Natural killer cell treated with Interleukin-12 subunit alpha and Interleukin-12 subunit beta and Interleukin-15 and Interleukin-18, amount 100 ng/mL, for 72 hours (primary cell): Measurements from ENCODE around the gene HMCN1. TPM values are rescaled to one million over a fixed set of nuclear protein-coding genes. Genes with fewer than 3 reads are reported as not detected.
A peak's percentile ranks its signal among the peaks of the same experiment; 100 is the strongest.

Source experiments
- ATAC-seq, 2 donors: fragments of 150-1000 bp; cut with Tn5 transposase in 1 of 2; sonication (Bioruptor Pico), chemical (Tn5 transposase) in 1 of 2; 2 replicates each; pipeline ENCODE4 v1.10.0; 2021
- DNase-seq: peaks from one replicate; pipeline ENCODE4 v3.0.0; 2022; ENCODE audit warnings: low spot score
- H3K27ac Mint-ChIP-seq, 2 donors: 1 replicate in 1 of 2; 2 replicates in 1 of 2; pipeline ENCODE4 v1.8.0; 2022; ENCODE audit warnings: mixed read lengths in 2 of 2, mild to moderate bottlenecking in 1 of 2, moderate library complexity in 1 of 2
- H3K27me3 Mint-ChIP-seq, 2 donors: 1 replicate in 1 of 2; 2 replicates in 1 of 2; pipeline ENCODE4 v1.8.0; 2022; ENCODE audit warnings: mixed read lengths in 2 of 2
- H3K36me3 Mint-ChIP-seq: one replicate; pipeline ENCODE4 v1.8.0; 2022; ENCODE audit warnings: mixed read lengths
- H3K4me1 Mint-ChIP-seq, 2 donors: 1 replicate in 1 of 2; 2 replicates in 1 of 2; pipeline ENCODE4 v1.8.0; 2022; ENCODE audit warnings: low read depth in 2 of 2, mixed read lengths in 2 of 2, mild to moderate bottlenecking in 1 of 2
- H3K4me3 Mint-ChIP-seq: one replicate; pipeline ENCODE4 v1.8.0; 2022; ENCODE audit warnings: mixed read lengths
- H3K9me3 Mint-ChIP-seq: 2 replicates; pipeline ENCODE4 v1.8.0; 2022; ENCODE audit warnings: mixed read lengths
- total RNA-seq, 2 donors: library from RNA; stranded (reverse); gene quantifications; one replicate each; pipeline ENCODE4 v1.2.3, GENCODE V29; 2022

Gene HMCN1
- total RNA-seq, 2 donors from 2014 or later: 1.1 to 1.4 TPM

DNA sequence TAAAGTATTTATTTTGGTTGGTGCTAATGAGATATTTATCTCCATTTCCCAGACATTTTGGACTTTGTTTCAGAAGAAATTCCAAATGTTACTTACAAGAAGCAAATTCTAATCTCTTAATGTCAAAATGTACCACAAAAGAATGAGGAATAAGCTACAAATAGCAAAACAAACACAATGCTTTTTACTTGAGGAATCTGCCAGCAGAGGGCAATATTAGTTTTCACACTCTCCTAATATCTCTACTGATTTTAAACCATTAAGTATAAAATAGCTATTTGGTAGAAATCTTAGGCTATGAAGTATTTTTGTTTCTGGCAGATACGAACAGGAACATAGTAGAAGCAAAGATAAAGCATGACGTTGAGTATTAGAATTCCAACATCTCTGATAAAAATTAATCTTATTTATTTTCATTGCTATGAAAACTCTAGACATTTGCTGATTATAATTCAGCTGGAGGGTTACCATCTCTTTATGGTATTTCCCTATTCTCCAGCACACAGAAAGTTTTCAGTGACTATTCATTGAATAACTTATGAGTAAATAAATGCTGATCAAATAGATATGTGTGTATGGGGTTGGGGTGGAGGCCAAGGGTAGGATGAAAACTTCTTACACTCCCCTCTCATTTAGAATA is 13.4 kb upstream of the HMCN1 start:
- ATAC-seq: no peak
- H3K36me3 Mint-ChIP-seq: no peaks in the 10 kb centered on the region

GRCh38 chr1:185721553-185721952 is 12.6 kb upstream of the HMCN1 start:
- no peaks in the 10 kb centered on the region for H3K36me3 Mint-ChIP-seq
- DNase-seq (no peak), ATAC-seq (no peak)
- H3K27ac Mint-ChIP-seq: no peak overlapping the region
- H3K27me3 Mint-ChIP-seq: peaks cover 25 to 30% of the 10 kb centered on the region in 2 donors
- H3K9me3 Mint-ChIP-seq: no peaks in the 10 kb centered on the region
- H3K4me3 Mint-ChIP-seq: no peak overlapping the region
- H3K4me1 Mint-ChIP-seq: no peaks in the 10 kb centered on the region

More for the DNA sequence above, 13.4 kb upstream of the HMCN1 start:
- Mint-ChIP-seq H3K4me3 (no peak overlapping the region), H3K9me3 (peaks cover 3% of the 10 kb centered on the region), H3K4me1 (peaks cover 0 to 3% of the 10 kb centered on the region in 2 donors), H3K27ac (no peak overlapping the region), H3K27me3 (peaks cover 29 to 37% of the 10 kb centered on the region in 2 donors)
- DNase-seq: no peak

GRCh38 chr1:185722098-185722497 is 12.1 kb upstream of the HMCN1 start:
- DNase-seq (no peak), ATAC-seq (no peak)
- Mint-ChIP-seq H3K27me3 (peaks cover 25 to 30% of the 10 kb centered on the region in 2 donors), H3K4me1 (no peaks in the 10 kb centered on the region), H3K9me3 (no peaks in the 10 kb centered on the region), H3K36me3 (no peaks in the 10 kb centered on the region), H3K27ac (no peak overlapping the region), H3K4me3 (no peak overlapping the region)

DNA sequence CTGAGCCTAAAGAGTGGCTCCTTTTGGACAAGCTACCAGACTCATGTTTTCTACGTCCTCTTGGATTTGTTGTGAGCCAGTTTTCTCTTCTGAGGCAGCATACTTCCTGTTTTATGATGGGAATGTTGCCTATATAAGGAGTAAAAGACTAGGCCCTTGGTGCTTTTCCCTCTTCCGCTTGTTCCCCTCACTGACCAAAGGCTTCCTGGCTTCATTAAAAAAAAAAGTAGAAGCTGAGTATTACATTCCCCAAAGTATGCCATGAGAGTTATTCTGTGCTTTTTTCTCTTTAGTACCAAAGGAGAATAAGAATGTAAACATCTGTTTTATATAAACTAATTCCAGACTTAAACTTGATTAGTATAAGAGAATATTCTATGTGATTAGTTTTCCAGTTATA is 6.5 kb upstream of the HMCN1 start:
- Mint-ChIP-seq H3K27ac (no peak overlapping the region), H3K4me1 (no peaks in the 10 kb centered on the region)
- no peak for ATAC-seq

GRCh38 chr1:185731446-185731845 is 2.7 kb upstream of the HMCN1 start:
- H3K9me3 Mint-ChIP-seq: peaks cover 6% of the 10 kb centered on the region
- peaks cover 44 to 58% of the 10 kb centered on the region in 2 donors for H3K27me3 Mint-ChIP-seq
- DNase-seq (no peak), ATAC-seq (no peak)
- H3K4me1 Mint-ChIP-seq: peaks cover 15 to 18% of the 10 kb centered on the region in 2 donors
- H3K4me3 Mint-ChIP-seq: no peak overlapping the region
- no peak overlapping the region for H3K27ac Mint-ChIP-seq
- H3K36me3 Mint-ChIP-seq: peaks cover 23% of the 10 kb centered on the region

More for the DNA sequence above, 6.5 kb upstream of the HMCN1 start:
- Mint-ChIP-seq H3K27me3 (peaks cover 26 to 28% of the 10 kb centered on the region in 2 donors), H3K4me3 (no peak overlapping the region), H3K36me3 (peaks cover 17% of the 10 kb centered on the region), H3K9me3 (peaks cover 6% of the 10 kb centered on the region)
- DNase-seq: no peak

- no peak overlapping the region for H3K27ac Mint-ChIP-seq
- peaks cover 23% of the 10 kb centered on the region for H3K36me3 Mint-ChIP-seq
- ATAC-seq: no peak
- H3K4me1 Mint-ChIP-seq: peaks cover 15 to 18% of the 10 kb centered on the region in 2 donors
- H3K9me3 Mint-ChIP-seq: peaks cover 6% of the 10 kb centered on the region
- no peak overlapping the region for H3K4me3 Mint-ChIP-seq
- H3K27me3 Mint-ChIP-seq: peaks cover 44 to 64% of the 10 kb centered on the region in 2 donors
- DNase-seq: no peak
Measured at GRCh38 chr1:185732951-185733350, 1.2 kb upstream of the HMCN1 start.

DNA sequence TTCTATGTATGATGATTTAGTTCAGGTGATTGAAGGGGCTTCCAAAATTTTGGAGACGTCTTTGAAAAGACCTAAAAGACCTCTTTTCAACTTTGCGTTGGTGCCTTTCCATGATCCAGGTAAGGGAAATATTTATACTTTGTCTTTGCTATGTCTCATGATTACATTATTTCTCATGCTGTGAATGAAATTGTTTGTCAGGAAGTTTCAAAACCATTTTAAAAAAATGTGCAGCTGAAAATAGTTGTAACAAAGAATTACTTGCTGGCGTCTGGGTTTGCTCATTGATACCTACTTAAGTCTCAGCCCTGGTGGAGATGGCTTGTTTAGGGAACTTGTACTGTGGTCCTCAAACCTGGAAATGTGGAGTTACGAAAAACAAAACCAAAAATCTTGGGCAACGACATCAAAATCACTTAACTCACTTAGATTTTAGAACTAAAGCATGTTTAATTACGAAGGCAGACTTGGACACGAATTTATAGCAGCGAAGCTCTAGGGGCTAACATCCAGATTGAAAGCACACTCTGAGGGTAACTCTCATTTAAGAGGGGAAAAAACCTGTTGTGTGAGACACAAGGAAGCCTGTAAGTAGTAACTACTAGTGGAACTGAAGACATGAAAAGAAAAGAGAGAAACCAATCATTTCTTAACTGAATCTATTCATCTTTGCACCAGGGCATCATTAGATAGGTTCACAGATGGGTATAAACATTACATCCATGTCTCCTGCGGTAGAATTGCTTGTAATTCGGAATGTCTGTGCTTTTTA is 924 bp downstream of the HMCN1 start:
- Mint-ChIP-seq H3K9me3 (peaks cover 11% of the 10 kb centered on the region), H3K4me1 (peaks cover 15 to 26% of the 10 kb centered on the region in 2 donors), H3K27me3 (peaks cover 52 to 82% of the 10 kb centered on the region in 2 donors), H3K36me3 (peaks cover 27% of the 10 kb centered on the region), H3K4me3 (peak overlapping the region; percentile 59), H3K27ac (no peak overlapping the region)
- DNase-seq (no peak), ATAC-seq (no peak)

GRCh38 chr1:185735701-185736064 is 1.5 kb downstream of the HMCN1 start:
- no peak for DNase-seq
- H3K36me3 Mint-ChIP-seq: peaks cover 26% of the 10 kb centered on the region
- H3K4me1 Mint-ChIP-seq: peaks cover 15 to 28% of the 10 kb centered on the region in 2 donors
- H3K27ac Mint-ChIP-seq: no peak overlapping the region
- H3K9me3 Mint-ChIP-seq: peaks cover 9% of the 10 kb centered on the region
- peaks cover 53 to 80% of the 10 kb centered on the region in 2 donors for H3K27me3 Mint-ChIP-seq
- no peak for ATAC-seq
- no peak overlapping the region for H3K4me3 Mint-ChIP-seq

GRCh38 chr1:185739967-185740366 is 5.8 kb downstream of the HMCN1 start:
- peak overlapping the region in 1 of 2 donors; percentile 32 for H3K27ac Mint-ChIP-seq
- H3K36me3 Mint-ChIP-seq: peaks cover 16% of the 10 kb centered on the region
- ATAC-seq (peak in 1 of 2 donors; percentile 80), DNase-seq (no peak)
- peaks cover 12% of the 10 kb centered on the region for H3K9me3 Mint-ChIP-seq
- H3K4me3 Mint-ChIP-seq: peak overlapping the region; percentile 45
- peaks cover 3 to 15% of the 10 kb centered on the region in 2 donors for H3K4me1 Mint-ChIP-seq
- peaks cover 36 to 49% of the 10 kb centered on the region in 2 donors for H3K27me3 Mint-ChIP-seq

DNA sequence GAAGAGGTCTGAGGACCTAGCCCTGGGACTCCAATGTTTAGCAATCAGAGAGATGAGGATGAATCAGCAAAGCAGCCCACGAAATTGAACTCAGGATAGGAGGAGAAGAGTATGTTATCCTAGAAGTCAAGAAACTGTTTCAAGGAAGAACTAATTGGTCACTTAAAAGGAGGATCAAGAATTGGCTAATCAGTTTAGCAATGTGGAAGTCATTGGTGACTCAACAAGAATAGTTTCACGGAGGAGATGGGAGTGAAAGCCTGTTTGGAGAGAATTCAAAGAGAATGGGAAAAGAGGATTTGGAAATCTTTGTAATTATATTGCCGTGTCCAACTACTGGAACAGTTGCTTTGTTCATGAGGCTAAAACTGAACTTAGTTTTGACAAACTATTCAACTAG is 7.4 kb downstream of the HMCN1 start:
- Mint-ChIP-seq H3K27ac (no peak overlapping the region), H3K4me3 (no peak overlapping the region), H3K9me3 (peaks cover 12% of the 10 kb centered on the region), H3K36me3 (peaks cover 14% of the 10 kb centered on the region), H3K27me3 (peaks cover 35 to 49% of the 10 kb centered on the region in 2 donors), H3K4me1 (peaks cover 0 to 10% of the 10 kb centered on the region in 2 donors)
- no peak for ATAC-seq
- DNase-seq: no peak

DNA sequence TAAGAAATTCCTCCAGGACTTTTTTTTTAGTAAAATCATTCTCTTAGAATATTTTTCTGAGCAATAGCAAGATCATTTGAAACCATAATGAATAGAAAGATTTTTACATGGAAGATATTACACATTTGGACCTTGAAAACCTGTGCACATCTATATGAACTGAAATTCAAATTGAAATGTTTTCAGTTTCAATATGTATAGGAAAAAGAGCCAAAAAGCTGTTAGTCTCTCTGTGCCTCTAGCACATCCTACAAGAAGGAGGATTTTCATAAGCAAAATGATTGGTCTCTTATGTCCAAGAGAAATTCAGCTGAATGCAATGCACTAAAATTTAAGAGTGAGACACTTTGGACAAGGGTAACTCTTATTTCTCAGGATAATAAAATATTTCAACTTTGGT is 8.2 kb downstream of the HMCN1 start:
- Mint-ChIP-seq H3K9me3 (peaks cover 12% of the 10 kb centered on the region), H3K27me3 (peaks cover 35 to 48% of the 10 kb centered on the region in 2 donors)
- peak in 1 of 2 donors; percentile 64 for ATAC-seq

GRCh38 chr1:185745165-185745564 is 11.0 kb downstream of the HMCN1 start:
- peaks cover 7% of the 10 kb centered on the region for H3K9me3 Mint-ChIP-seq
- no peak for ATAC-seq
- H3K4me1 Mint-ChIP-seq: peaks cover 0 to 2% of the 10 kb centered on the region in 2 donors
- peaks cover 10% of the 10 kb centered on the region for H3K36me3 Mint-ChIP-seq
- no peak overlapping the region for H3K4me3 Mint-ChIP-seq
- peaks cover 21 to 34% of the 10 kb centered on the region in 2 donors for H3K27me3 Mint-ChIP-seq
- no peak overlapping the region for H3K27ac Mint-ChIP-seq
- DNase-seq: no peak

More for the DNA sequence above, 8.2 kb downstream of the HMCN1 start:
- no peak overlapping the region for H3K4me3 Mint-ChIP-seq
- peaks cover 14% of the 10 kb centered on the region for H3K36me3 Mint-ChIP-seq
- H3K4me1 Mint-ChIP-seq: peaks cover 0 to 10% of the 10 kb centered on the region in 2 donors
- no peak for DNase-seq
- no peak overlapping the region for H3K27ac Mint-ChIP-seq

- H3K27me3 Mint-ChIP-seq: peaks cover 26 to 39% of the 10 kb centered on the region in 2 donors
- DNase-seq: no peak
- no peaks in the 10 kb centered on the region for H3K9me3 Mint-ChIP-seq
- no peaks in the 10 kb centered on the region for H3K36me3 Mint-ChIP-seq
- no peaks in the 10 kb centered on the region for H3K4me1 Mint-ChIP-seq
- no peak for ATAC-seq
- no peak overlapping the region for H3K27ac Mint-ChIP-seq
- no peak overlapping the region for H3K4me3 Mint-ChIP-seq
Measured at GRCh38 chr1:185759061-185759460, 24.9 kb downstream of the HMCN1 start.

- H3K9me3 Mint-ChIP-seq: no peaks in the 10 kb centered on the region
- ATAC-seq (no peak), DNase-seq (no peak)
- no peaks in the 10 kb centered on the region for H3K4me1 Mint-ChIP-seq
- H3K4me3 Mint-ChIP-seq: no peak overlapping the region
- no peak overlapping the region for H3K27ac Mint-ChIP-seq
- no peaks in the 10 kb centered on the region for H3K36me3 Mint-ChIP-seq
- peaks cover 29 to 46% of the 10 kb centered on the region in 2 donors for H3K27me3 Mint-ChIP-seq
Measured at GRCh38 chr1:185761841-185762240, 27.6 kb downstream of the HMCN1 start.
